Activated CD4-positive, alpha-beta memory T cell treated with anti-CD3 and anti-CD28 coated beads for 36 hours (primary cell): ENCODE data around the gene ABCC8. TPM values are rescaled to one million over a fixed set of nuclear protein-coding genes. Genes with fewer than 3 reads are reported as not detected.
"Not testable (repeated sequence)": the region's sequence is repeated elsewhere in the genome, so short reads cannot be mapped to it uniquely, and the experiment has no call there.

Source experiments
- CTCF ChIA-PET: fragments of 350-600 bp; sonication (Branson Sonifier 250); formaldehyde crosslinking; loops from one replicate; lab custom pipeline; 2021; ENCODE audit warnings: antibody characterized with exemption, inconsistent platforms; lab: Charles Lee
- POLR2A ChIA-PET: fragments of 350-600 bp; sonication (Branson Sonifier 250); formaldehyde crosslinking; loops from one replicate; lab custom pipeline; 2021; ENCODE audit warnings: antibody characterized with exemption; lab: Charles Lee
- DNase-seq: peaks from one replicate; pipeline ENCODE4 v3.0.0-alpha.2; 2020
- H3K27ac Mint-ChIP-seq: one replicate; pipeline ENCODE4 v1.8.0; 2021; ENCODE audit warnings: mixed read lengths
- H3K27me3 Mint-ChIP-seq: one replicate; pipeline ENCODE4 v1.8.0; 2021; ENCODE audit warnings: mixed read lengths
- H3K36me3 Mint-ChIP-seq: one replicate; pipeline ENCODE4 v1.8.0; 2021; ENCODE audit warnings: mixed read lengths
- H3K4me1 Mint-ChIP-seq: one replicate; pipeline ENCODE4 v1.8.0; 2021; ENCODE audit warnings: low read depth, mixed read lengths
- H3K4me3 Mint-ChIP-seq: one replicate; pipeline ENCODE4 v1.8.0; 2021; ENCODE audit warnings: mild to moderate bottlenecking, mixed read lengths
- H3K9me3 Mint-ChIP-seq: one replicate; pipeline ENCODE4 v1.8.0; 2021; ENCODE audit warnings: mixed read lengths
- intact Hi-C: fragments of 100-400 bp; cut with micrococcal nuclease; formaldehyde crosslinking; loops from one replicate; pipeline ENCODE4 v1.15.1; 2023
- total RNA-seq, 2 experiments: library from RNA; stranded (reverse); gene quantifications; one replicate each; pipeline ENCODE4 v1.2.3, GENCODE V29; 2021

The ABCC8 gene
- total RNA-seq, 2 experiments from 2014 or later = not detected

GRCh38 chr11:17443000-17443399 lies 33.6 kb downstream of the ABCC8 start:
- no peak for DNase-seq
- intact Hi-C loops = no loop called here
- no peak overlapping the region for H3K4me3 Mint-ChIP-seq
- peaks cover 7% of the 10 kb centered on the region for H3K27me3 Mint-ChIP-seq
- no peaks in the 10 kb centered on the region for H3K36me3 Mint-ChIP-seq
- ChIA-PET CTCF (no interaction called here), POLR2A (no interaction called here)
- H3K27ac Mint-ChIP-seq = no peak overlapping the region
- H3K4me1 Mint-ChIP-seq = peaks cover 7% of the 10 kb centered on the region
- peaks cover 3% of the 10 kb centered on the region for H3K9me3 Mint-ChIP-seq

- CTCF ChIA-PET = no interaction called here
- Mint-ChIP-seq H3K4me1 (peaks cover 7% of the 10 kb centered on the region), H3K4me3 (no peak overlapping the region), H3K27ac (no peak overlapping the region), H3K27me3 (peaks cover 10% of the 10 kb centered on the region), H3K36me3 (no peaks in the 10 kb centered on the region), H3K9me3 (peaks cover 3% of the 10 kb centered on the region)
- peak; percentile 22 for DNase-seq
- intact Hi-C loops = no loop called here
- POLR2A ChIA-PET = no interaction called here
These were observed 37.3 kb downstream of the ABCC8 start for GRCh38 chr11:17439316-17439782.

- CTCF ChIA-PET = no interaction called here
- Mint-ChIP-seq H3K27me3 (peaks cover 10% of the 10 kb centered on the region), H3K36me3 (no peaks in the 10 kb centered on the region), H3K9me3 (peaks cover 3% of the 10 kb centered on the region), H3K27ac (no peak overlapping the region), H3K4me1 (peaks cover 7% of the 10 kb centered on the region), H3K4me3 (no peak overlapping the region)
- DNase-seq = no peak
- POLR2A ChIA-PET = no interaction called here
- intact Hi-C loops = no loop called here
These were observed 39.3 kb downstream of the ABCC8 start for GRCh38 chr11:17437366-17437765.

GRCh38 chr11:17434108-17434507 lies 42.5 kb downstream of the ABCC8 start:
- H3K27me3 Mint-ChIP-seq = peaks cover 8% of the 10 kb centered on the region

GRCh38 chr11:17432002-17432401 lies 44.6 kb downstream of the ABCC8 start:
- intact Hi-C loops = no loop called here
- H3K27ac Mint-ChIP-seq = no peak overlapping the region
- CTCF ChIA-PET = interaction anchor here (1.1 kb wide), 1 partner anchor 48 kb away, joined by 3 read pairs; no protein-coding TSS in a partner anchor

More at GRCh38 chr11:17434108-17434507, 42.5 kb downstream of the ABCC8 start:
- no peak for DNase-seq
- H3K4me1 Mint-ChIP-seq = peaks cover under 1% of the 10 kb centered on the region
- H3K36me3 Mint-ChIP-seq = no peaks in the 10 kb centered on the region
- H3K27ac Mint-ChIP-seq = no peak overlapping the region
- ChIA-PET POLR2A (no interaction called here), CTCF (interaction anchor here (1.1 kb wide), 1 partner anchor 46 kb away, joined by 3 read pairs; the partner anchor contains the start of gene KCNJ11)
- H3K9me3 Mint-ChIP-seq = no peaks in the 10 kb centered on the region
- no peak overlapping the region for H3K4me3 Mint-ChIP-seq
- intact Hi-C loops = no loop called here

GRCh38 chr11:17431139-17431538 lies 45.5 kb downstream of the ABCC8 start:
- no peaks in the 10 kb centered on the region for H3K9me3 Mint-ChIP-seq
- H3K27me3 Mint-ChIP-seq = peaks cover 5% of the 10 kb centered on the region
- ChIA-PET CTCF (no interaction called here), POLR2A (no interaction called here)
- no peak for DNase-seq
- no peaks in the 10 kb centered on the region for H3K36me3 Mint-ChIP-seq
- H3K27ac Mint-ChIP-seq = no peak overlapping the region
- intact Hi-C loops = no loop called here
- no peaks in the 10 kb centered on the region for H3K4me1 Mint-ChIP-seq
- no peak overlapping the region for H3K4me3 Mint-ChIP-seq

More at GRCh38 chr11:17432002-17432401, 44.6 kb downstream of the ABCC8 start:
- no peaks in the 10 kb centered on the region for H3K4me1 Mint-ChIP-seq
- DNase-seq = no peak
- H3K36me3 Mint-ChIP-seq = no peaks in the 10 kb centered on the region
- H3K27me3 Mint-ChIP-seq = peaks cover 5% of the 10 kb centered on the region
- no peaks in the 10 kb centered on the region for H3K9me3 Mint-ChIP-seq
- POLR2A ChIA-PET = no interaction called here
- no peak overlapping the region for H3K4me3 Mint-ChIP-seq

GRCh38 chr11:17430616-17431015 lies 46.0 kb downstream of the ABCC8 start:
- Mint-ChIP-seq H3K9me3 (no peaks in the 10 kb centered on the region), H3K36me3 (no peaks in the 10 kb centered on the region), H3K27me3 (peaks cover 5% of the 10 kb centered on the region), H3K27ac (no peak overlapping the region), H3K4me1 (no peaks in the 10 kb centered on the region), H3K4me3 (no peak overlapping the region)
- ChIA-PET CTCF (no interaction called here), POLR2A (no interaction called here)
- DNase-seq = no peak
- intact Hi-C loops = no loop called here

- Mint-ChIP-seq H3K4me3 (no peak overlapping the region), H3K27me3 (peaks cover 5% of the 10 kb centered on the region), H3K4me1 (no peaks in the 10 kb centered on the region), H3K9me3 (no peaks in the 10 kb centered on the region), H3K27ac (no peak overlapping the region), H3K36me3 (no peaks in the 10 kb centered on the region)
- intact Hi-C loops = no loop called here
- POLR2A ChIA-PET = no interaction called here
- CTCF ChIA-PET = no interaction called here
- no peak for DNase-seq
These were observed 47.7 kb downstream of the ABCC8 start for GRCh38 chr11:17428925-17429324.

GRCh38 chr11:17428261-17428660 lies 48.4 kb downstream of the ABCC8 start:
- Mint-ChIP-seq H3K27ac (no peak overlapping the region), H3K4me1 (no peaks in the 10 kb centered on the region), H3K9me3 (no peaks in the 10 kb centered on the region), H3K27me3 (peaks cover 8% of the 10 kb centered on the region), H3K4me3 (no peak overlapping the region), H3K36me3 (no peaks in the 10 kb centered on the region)
- no peak for DNase-seq
- CTCF ChIA-PET = no interaction called here
- POLR2A ChIA-PET = no interaction called here
- intact Hi-C loops = no loop called here

GRCh38 chr11:17426233-17426632 lies 50.4 kb downstream of the ABCC8 start:
- H3K4me3 Mint-ChIP-seq, POLR2A ChIA-PET, H3K27ac Mint-ChIP-seq, intact Hi-C loops, DNase-seq, H3K4me1 Mint-ChIP-seq, CTCF ChIA-PET, H3K9me3 Mint-ChIP-seq, H3K36me3 Mint-ChIP-seq: not testable (repeated sequence)
- peaks cover 21% of the 10 kb centered on the region for H3K27me3 Mint-ChIP-seq

- CTCF ChIA-PET = no interaction called here
- POLR2A ChIA-PET = no interaction called here
- DNase-seq = no peak
- Mint-ChIP-seq H3K4me1 (no peaks in the 10 kb centered on the region), H3K27me3 (peaks cover 33% of the 10 kb centered on the region), H3K4me3 (no peak overlapping the region), H3K36me3 (no peaks in the 10 kb centered on the region), H3K27ac (no peak overlapping the region), H3K9me3 (no peaks in the 10 kb centered on the region)
- intact Hi-C loops = no loop called here
These were observed 52.9 kb downstream of the ABCC8 start for GRCh38 chr11:17423533-17424310.

GRCh38 chr11:17421781-17422180 lies 54.9 kb downstream of the ABCC8 start:
- DNase-seq = no peak
- intact Hi-C loops = no loop called here
- Mint-ChIP-seq H3K4me1 (no peaks in the 10 kb centered on the region), H3K27me3 (peaks cover 44% of the 10 kb centered on the region), H3K36me3 (no peaks in the 10 kb centered on the region), H3K4me3 (no peak overlapping the region), H3K9me3 (no peaks in the 10 kb centered on the region), H3K27ac (no peak overlapping the region)
- CTCF ChIA-PET = no interaction called here
- POLR2A ChIA-PET = no interaction called here
